ENCODE data around the gene TMC5. TPM values are rescaled to one million over a fixed set of nuclear protein-coding genes. Genes with fewer than 3 reads are reported as not detected.

The TMC5 gene
- total and polyA plus RNA-seq, 2 experiments from 2014 or later = 2.3 to 4.8 TPM

DNA sequence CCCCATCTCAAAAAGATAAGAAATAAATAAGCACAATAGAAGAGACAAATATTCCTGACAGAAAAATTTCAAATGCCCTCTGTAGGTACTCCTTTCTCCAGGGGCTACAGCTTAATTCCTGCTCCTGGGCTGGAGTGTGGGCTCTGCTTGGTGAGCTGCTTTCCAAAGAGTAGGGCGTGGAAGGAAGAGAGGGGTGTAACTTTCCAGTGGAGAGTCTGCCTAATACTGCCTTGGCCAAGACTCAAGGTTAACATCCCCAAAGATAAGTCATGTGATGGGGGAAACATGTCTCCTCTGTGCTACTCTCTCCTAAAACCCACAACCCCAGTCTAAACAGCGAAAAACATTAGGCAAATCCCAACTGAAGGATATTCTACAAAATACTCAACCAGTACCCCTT, 42.7 kb downstream of the TMC5 start (continued):
- TF ChIP-seq, protein P1, sequence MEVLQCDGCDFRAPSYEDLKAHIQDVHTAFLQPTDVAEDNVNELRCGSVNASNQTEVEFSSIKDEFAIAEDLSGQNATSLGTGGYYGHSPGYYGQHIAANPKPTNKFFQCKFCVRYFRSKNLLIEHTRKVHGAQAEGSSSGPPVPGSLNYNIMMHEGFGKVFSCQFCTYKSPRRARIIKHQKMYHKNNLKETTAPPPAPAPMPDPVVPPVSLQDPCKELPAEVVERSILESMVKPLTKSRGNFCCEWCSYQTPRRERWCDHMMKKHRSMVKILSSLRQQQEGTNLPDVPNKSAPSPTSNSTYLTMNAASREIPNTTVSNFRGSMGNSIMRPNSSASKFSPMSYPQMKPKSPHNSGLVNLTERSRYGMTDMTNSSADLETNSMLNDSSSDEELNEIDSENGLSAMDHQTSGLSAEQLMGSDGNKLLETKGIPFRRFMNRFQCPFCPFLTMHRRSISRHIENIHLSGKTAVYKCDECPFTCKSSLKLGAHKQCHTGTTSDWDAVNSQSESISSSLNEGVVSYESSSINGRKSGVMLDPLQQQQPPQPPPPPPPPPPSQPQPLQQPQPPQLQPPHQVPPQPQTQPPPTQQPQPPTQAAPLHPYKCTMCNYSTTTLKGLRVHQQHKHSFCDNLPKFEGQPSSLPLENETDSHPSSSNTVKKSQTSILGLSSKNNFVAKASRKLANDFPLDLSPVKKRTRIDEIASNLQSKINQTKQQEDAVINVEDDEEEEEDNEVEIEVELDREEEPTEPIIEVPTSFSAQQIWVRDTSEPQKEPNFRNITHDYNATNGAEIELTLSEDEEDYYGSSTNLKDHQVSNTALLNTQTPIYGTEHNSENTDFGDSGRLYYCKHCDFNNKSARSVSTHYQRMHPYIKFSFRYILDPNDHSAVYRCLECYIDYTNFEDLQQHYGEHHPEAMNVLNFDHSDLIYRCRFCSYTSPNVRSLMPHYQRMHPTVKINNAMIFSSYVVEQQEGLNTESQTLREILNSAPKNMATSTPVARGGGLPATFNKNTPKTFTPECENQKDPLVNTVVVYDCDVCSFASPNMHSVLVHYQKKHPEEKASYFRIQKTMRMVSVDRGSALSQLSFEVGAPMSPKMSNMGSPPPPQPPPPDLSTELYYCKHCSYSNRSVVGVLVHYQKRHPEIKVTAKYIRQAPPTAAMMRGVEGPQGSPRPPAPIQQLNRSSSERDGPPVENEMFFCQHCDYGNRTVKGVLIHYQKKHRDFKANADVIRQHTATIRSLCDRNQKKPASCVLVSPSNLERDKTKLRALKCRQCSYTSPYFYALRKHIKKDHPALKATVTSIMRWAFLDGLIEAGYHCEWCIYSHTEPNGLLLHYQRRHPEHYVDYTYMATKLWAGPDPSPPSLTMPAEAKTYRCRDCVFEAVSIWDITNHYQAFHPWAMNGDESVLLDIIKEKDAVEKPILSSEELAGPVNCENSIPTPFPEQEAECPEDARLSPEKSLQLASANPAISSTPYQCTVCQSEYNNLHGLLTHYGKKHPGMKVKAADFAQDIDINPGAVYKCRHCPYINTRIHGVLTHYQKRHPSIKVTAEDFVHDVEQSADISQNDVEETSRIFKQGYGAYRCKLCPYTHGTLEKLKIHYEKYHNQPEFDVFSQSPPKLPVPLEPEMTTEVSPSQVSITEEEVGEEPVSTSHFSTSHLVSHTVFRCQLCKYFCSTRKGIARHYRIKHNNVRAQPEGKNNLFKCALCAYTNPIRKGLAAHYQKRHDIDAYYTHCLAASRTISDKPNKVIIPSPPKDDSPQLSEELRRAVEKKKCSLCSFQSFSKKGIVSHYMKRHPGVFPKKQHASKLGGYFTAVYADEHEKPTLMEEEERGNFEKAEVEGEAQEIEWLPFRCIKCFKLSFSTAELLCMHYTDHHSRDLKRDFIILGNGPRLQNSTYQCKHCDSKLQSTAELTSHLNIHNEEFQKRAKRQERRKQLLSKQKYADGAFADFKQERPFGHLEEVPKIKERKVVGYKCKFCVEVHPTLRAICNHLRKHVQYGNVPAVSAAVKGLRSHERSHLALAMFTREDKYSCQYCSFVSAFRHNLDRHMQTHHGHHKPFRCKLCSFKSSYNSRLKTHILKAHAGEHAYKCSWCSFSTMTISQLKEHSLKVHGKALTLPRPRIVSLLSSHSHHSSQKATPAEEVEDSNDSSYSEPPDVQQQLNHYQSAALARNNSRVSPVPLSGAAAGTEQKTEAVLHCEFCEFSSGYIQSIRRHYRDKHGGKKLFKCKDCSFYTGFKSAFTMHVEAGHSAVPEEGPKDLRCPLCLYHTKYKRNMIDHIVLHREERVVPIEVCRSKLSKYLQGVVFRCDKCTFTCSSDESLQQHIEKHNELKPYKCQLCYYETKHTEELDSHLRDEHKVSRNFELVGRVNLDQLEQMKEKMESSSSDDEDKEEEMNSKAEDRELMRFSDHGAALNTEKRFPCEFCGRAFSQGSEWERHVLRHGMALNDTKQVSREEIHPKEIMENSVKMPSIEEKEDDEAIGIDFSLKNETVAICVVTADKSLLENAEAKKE (CRISPR knock-in tag; IDR thresholded peaks at IDR 0.05) = no peak
- no peak for TF ChIP-seq ZNF331 (CRISPR knock-in tag; IDR thresholded peaks at IDR 0.05; ENCODE audit: low read depth)
- TF ChIP-seq, protein P2, sequence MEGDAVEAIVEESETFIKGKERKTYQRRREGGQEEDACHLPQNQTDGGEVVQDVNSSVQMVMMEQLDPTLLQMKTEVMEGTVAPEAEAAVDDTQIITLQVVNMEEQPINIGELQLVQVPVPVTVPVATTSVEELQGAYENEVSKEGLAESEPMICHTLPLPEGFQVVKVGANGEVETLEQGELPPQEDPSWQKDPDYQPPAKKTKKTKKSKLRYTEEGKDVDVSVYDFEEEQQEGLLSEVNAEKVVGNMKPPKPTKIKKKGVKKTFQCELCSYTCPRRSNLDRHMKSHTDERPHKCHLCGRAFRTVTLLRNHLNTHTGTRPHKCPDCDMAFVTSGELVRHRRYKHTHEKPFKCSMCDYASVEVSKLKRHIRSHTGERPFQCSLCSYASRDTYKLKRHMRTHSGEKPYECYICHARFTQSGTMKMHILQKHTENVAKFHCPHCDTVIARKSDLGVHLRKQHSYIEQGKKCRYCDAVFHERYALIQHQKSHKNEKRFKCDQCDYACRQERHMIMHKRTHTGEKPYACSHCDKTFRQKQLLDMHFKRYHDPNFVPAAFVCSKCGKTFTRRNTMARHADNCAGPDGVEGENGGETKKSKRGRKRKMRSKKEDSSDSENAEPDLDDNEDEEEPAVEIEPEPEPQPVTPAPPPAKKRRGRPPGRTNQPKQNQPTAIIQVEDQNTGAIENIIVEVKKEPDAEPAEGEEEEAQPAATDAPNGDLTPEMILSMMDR (conservative IDR thresholded peaks at IDR 0.05; ENCODE audit: low read depth in 2 of 2) = no peak
- no peak for TF ChIP-seq CREB1 (CRISPR knock-in tag; IDR thresholded peaks at IDR 0.05; ENCODE audit: low read depth)
- TF ChIP-seq ZNF114 (CRISPR knock-in tag; IDR thresholded peaks at IDR 0.05) = no peak
- no peak for TF ChIP-seq EZH2phosphoT487 (IDR thresholded peaks at IDR 0.05; ENCODE audit: unreplicated experiment)
- no peak for TF ChIP-seq JUNB (IDR thresholded peaks at IDR 0.05; ENCODE audit: unreplicated experiment)
- TF ChIP-seq POLR2AphosphoS5 (IDR thresholded peaks at IDR 0.05; ENCODE audit: low read depth) = no peak
- no peak for TF ChIP-seq NANOG (IDR thresholded peaks at IDR 0.05; ENCODE audit: borderline replicate concordance)
- TF ChIP-seq, protein P3, sequence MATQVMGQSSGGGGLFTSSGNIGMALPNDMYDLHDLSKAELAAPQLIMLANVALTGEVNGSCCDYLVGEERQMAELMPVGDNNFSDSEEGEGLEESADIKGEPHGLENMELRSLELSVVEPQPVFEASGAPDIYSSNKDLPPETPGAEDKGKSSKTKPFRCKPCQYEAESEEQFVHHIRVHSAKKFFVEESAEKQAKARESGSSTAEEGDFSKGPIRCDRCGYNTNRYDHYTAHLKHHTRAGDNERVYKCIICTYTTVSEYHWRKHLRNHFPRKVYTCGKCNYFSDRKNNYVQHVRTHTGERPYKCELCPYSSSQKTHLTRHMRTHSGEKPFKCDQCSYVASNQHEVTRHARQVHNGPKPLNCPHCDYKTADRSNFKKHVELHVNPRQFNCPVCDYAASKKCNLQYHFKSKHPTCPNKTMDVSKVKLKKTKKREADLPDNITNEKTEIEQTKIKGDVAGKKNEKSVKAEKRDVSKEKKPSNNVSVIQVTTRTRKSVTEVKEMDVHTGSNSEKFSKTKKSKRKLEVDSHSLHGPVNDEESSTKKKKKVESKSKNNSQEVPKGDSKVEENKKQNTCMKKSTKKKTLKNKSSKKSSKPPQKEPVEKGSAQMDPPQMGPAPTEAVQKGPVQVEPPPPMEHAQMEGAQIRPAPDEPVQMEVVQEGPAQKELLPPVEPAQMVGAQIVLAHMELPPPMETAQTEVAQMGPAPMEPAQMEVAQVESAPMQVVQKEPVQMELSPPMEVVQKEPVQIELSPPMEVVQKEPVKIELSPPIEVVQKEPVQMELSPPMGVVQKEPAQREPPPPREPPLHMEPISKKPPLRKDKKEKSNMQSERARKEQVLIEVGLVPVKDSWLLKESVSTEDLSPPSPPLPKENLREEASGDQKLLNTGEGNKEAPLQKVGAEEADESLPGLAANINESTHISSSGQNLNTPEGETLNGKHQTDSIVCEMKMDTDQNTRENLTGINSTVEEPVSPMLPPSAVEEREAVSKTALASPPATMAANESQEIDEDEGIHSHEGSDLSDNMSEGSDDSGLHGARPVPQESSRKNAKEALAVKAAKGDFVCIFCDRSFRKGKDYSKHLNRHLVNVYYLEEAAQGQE (IDR thresholded peaks at IDR 0.05; ENCODE audit: unreplicated experiment) = no peak
- no peak for TF ChIP-seq EZH2 (IDR thresholded peaks at IDR 0.05; ENCODE audit: low read depth, unreplicated experiment)
